Measurements from ENCODE around the gene NQO2.
A peak's percentile ranks its signal among the peaks of the same experiment; 100 is the strongest.
"Not testable (repeated sequence)": the region's sequence is repeated elsewhere in the genome, so short reads cannot be mapped to it uniquely, and the experiment has no call there.

NQO2 gene

DNA sequence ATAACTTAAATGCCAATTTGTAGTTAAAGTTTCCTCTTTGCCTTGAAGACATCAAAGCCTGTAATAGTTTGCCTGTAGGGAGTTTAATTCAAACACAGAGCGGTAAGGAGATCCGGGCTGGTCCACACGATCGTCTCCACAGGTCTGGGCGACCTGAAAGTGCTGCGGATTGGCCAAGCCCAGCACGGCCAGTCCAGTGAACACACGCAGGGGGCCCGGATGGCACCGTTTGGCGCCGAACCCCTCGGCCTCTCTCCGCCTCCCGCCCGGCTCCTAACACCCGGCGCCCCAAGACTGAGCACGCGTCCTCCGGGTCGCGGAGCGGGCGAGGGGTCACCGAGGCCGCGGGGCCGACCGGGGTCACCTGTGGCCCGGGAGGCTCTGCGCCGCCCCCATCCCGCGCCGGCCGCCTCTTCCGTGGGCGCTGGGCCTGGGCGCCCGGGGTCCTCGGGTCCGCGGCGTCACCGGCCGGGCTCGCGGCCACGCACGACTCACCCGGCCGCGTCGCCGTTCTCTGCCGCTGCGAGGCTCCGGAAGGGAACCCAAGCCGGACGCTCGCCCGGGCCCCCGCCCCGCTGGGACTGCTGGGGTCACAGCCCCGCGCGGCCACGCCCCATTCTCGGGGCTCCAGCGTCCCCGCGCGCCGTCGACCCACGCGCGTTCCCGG lies 28.8 kb upstream of the NQO2 start:
- DNase-seq, result peak; percentile 19 to 52

DNA sequence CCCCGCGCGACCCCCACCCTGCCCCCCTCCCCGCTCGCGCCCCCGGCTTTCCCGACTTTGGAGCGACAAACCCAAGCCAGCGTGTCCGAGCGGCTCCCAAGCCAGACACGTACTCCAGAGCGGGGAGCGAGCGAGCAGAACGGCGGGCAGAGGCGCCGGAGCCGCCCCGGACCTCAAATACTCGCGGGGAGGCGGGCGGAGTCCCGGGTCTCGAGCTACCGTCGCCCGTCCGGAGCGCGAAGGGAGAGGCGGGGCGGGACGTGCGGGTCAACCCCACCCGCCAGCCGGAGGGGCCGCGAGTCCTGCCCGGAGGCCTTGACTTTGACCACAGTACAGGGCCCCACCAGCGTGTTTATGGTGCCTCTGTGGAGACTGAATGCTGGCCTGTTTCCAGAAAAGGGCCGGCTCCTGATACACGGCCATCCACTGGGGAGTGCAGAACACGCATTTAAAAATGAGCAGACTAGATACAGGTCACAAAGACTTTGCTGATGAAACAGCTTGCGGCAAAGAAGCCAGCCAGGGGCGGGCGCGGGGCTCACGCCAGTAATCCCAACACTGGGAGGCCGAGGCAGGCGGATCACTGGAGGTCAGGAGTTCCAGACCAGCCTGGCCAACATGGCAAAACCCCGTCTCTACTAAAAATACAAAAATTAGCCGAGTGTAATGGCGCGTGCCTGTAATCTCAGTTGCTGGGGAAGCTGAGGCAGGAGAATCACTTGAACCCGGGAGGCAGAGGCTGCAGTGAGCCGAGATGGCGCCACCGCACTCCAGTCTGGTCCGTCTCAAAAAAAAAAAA lies 28.1 kb upstream of the NQO2 start, which contains the start of gene SERPINB6:
Gene SERPINB6, minus strand, starts transcription at position 148 of the 799 bp plus-strand sequence. CDS start 12,235 bp downstream, outside the sequence.
- DNase-seq, result peak; percentile 28 to 39

DNA sequence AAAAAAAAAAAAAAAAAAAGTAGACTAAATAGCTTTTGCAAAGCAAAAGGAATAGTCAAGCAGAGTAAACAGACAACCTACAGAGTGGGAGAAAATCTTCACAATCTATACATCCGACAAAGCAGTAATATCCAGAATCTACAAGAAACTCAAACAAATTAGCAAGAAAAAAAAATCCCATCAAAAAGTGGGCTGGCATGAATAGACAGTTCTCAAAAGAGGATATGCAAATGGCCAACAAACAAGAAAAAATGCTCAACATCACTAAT lies 27.5 kb upstream of the NQO2 start:
- not testable (repeated sequence) for DNase-seq

- DNase-seq, result not testable (repeated sequence)
Measured at GRCh38 chr6:2972685-2973084, 27.0 kb upstream of the NQO2 start.

GRCh38 chr6:2973180-2973579 lies 26.5 kb upstream of the NQO2 start:
- not testable (repeated sequence) for DNase-seq

DNA sequence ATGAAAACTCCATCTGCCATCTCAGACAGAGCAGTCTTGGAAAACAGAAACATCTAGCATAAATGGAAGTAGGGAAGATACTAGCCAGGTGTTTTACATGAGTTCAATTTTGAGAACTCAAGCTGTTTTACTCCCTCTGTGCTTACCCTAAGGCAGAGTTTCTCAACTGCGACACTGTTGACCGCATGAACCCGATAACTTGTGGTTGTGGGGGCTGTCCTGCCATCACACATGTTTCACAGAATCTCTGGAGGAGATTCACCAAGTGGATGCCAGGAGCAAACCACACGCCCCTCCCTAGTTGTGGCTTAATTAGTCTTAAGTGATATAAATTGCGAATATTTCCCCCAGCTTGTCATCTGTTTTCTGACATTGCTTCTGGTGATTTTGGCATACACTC lies 26.0 kb upstream of the NQO2 start:
- no peak for DNase-seq

DNA sequence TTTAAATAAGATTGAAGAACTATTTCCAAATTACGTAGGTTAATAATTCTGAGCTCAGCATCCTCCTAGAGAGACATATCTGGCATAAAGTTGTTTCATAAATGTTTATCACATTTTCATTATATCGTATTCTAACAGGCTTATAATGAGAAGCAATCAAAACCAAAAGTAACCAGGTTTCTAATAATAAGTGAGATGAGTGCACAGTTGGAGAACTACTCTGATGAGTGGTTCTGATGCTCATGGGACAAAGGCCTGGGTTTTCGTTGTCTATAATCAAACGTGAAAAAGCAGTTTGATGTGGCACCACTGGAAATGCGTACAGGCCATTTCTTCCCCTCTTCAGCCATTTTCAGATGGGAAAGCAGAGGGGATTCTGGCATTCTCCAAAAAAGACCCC lies 23.6 kb upstream of the NQO2 start:
- no peak for DNase-seq

DNA sequence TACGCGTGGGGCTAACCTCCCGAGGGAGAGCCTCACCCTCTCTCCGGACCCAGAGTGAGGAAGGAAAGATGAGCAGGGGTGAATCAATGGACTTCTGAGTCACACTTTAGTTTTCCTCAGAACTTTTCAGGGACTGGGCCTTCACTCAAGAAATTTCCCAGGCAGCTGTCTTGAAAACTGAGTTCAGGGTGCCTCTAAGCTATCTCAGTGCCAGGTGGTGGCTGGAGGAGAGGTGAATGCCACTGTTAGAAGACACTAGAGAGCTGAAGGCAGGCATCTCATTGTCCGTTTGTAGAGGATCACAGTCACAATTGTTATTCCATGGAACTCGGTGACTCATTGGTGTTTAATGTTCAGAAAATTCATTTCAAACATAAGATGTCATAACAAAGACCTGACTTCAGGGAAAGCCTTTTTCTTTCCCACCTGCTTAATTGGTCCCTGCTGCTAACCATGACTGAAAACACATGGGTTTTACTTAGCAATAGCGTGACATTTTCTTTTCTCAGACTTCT lies 23.1 kb upstream of the NQO2 start:
- DNase-seq, result no peak

DNA sequence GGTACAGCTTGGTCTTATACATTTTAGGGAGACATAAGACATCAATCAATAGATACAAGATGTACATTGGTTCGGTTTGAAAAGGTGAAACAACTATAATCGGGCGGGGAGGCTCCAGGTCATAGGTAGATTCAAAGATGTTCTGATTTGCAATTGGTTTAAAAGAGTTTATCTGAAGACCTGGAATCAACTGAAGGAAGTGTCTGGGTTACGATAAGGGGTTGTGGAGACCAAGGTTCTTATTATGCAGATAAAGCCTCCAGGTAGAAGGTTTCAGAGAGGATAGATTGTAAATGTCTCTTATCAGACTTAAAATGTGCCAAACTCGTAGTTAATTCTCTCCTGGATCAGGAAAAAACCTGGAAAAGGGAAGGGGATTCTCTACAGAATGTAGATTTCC lies 22.4 kb upstream of the NQO2 start:
- no peak for DNase-seq

DNA sequence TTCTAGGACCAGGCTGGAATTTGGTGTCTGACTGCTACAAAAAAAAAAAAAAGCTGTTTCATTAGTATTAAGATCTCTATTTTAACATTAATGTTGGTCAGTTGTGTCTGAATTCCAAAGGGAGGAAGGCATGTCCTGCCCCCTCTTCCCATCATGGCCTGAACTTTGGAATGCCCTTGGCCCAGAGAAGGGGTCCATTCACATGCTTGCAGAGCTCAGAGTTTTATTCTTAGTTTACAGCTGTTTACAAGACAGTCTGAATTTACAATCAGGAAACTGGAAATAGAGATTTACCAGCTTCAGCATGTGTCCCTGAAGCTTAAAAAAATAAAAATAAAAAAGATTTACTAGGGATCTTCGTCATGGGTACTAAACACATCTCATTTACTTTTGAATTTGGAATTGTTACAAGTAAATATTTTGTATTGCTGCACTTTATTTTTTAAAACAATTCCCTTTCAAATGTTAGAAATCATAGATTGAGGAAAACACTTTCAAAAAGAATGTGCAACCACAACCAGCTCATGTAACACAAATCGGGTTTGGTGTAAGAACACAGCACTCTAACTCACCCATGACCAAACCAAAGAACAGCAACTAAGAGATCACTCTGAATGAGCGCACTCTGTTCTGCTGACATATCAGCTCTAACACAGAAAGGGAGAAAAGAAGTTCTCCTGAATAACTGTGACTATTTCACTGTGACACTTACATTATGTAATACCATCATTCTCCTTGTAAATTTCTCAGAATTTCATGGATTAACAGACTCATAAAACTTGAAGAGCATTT lies 21.7 kb upstream of the NQO2 start:
- DNase-seq, result no peak

DNA sequence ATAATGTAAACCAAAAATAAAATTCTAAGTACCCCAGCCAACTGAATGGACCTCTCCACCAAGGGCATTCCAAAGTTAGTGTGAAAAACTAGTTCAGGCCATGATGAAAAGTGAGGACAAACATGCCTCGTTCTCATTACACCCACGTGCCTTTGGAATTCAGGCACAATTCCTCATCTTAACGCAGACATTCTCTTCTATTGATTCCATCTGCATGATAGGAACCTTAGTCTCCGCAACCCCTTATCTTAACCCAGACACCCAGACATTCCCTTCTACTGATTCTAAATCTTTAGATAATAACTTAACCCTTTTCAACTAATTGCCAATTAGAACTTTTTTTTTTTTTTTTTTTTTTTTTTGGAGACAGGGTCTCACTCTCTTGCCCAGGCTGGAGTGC lies 20.8 kb upstream of the NQO2 start:
- no peak for DNase-seq

GRCh38 chr6:2979819-2980464 lies 19.8 kb upstream of the NQO2 start:
- no peak for DNase-seq

GRCh38 chr6:2980465-2980855 lies 19.2 kb upstream of the NQO2 start:
- DNase-seq, result no peak

DNA sequence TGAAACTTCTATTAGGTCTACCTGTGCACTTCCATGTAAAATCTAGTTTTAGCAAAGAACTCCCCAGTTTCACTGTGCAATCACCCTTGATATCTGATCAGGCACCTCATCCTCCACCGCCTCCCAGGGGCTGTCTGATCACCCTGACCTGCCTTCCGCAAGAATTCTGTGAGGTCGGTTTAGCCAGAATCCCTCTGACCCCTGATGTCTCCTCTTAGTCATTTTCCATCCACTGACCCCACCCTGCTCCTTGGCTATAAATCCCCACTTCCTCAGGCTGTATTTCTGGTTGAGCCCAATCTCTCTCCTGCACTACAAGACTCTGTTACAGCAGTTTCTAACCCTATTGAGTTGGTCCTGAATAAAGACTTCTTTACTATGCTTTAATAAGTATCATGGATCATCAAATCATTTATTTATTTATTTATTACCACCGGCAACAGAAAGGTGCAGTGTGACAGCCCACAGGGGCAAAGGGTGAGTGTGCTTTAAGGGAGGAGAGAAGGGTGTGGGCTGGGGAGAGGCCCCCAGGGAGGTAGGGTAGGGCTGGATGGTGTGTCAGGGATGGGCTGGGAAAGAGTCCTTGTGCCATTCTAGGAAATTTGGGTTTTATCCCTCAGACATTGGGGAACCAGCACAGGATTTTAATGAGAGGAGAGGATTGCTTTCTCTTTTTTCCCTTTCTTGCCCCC lies 17.1 kb upstream of the NQO2 start:
- no peak for DNase-seq

DNA sequence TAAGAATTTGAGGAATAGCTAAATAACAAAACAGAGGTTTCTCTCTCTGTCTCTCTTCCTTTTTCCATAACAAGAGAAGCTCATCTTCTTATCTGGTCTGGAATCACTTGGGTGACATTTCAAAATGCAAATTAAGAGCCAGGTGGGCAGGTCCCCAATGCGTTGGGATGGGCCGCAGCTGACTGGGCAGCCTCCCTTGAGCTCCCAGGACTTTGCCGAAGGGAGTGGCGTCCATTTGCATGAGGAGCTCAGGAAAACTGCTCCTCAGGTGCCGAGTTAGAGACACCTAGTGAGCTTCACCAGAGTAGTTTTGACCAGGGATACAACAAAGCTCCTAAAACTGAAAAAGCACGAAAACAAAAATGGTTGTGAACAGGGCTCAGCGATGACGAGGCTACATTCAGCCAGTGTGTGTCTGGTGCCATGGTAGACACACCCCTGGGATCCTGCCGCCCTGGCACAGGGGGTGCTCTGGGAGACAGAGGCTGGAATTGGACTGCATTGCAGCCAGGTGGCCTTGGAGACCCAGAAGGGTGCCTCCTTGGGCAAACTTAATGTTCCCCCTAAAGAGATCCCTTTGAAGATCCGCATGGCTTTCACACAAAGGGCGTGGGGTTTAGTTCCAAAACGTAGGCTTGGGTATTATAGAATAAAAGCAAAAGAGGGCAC lies 14.8 kb upstream of the NQO2 start:
- DNase-seq, result no peak

GRCh38 chr6:2986722-2987221 lies 12.9 kb upstream of the NQO2 start:
- no peak for DNase-seq

GRCh38 chr6:2988094-2988425 lies 11.6 kb upstream of the NQO2 start:
- DNase-seq, result no peak

DNA sequence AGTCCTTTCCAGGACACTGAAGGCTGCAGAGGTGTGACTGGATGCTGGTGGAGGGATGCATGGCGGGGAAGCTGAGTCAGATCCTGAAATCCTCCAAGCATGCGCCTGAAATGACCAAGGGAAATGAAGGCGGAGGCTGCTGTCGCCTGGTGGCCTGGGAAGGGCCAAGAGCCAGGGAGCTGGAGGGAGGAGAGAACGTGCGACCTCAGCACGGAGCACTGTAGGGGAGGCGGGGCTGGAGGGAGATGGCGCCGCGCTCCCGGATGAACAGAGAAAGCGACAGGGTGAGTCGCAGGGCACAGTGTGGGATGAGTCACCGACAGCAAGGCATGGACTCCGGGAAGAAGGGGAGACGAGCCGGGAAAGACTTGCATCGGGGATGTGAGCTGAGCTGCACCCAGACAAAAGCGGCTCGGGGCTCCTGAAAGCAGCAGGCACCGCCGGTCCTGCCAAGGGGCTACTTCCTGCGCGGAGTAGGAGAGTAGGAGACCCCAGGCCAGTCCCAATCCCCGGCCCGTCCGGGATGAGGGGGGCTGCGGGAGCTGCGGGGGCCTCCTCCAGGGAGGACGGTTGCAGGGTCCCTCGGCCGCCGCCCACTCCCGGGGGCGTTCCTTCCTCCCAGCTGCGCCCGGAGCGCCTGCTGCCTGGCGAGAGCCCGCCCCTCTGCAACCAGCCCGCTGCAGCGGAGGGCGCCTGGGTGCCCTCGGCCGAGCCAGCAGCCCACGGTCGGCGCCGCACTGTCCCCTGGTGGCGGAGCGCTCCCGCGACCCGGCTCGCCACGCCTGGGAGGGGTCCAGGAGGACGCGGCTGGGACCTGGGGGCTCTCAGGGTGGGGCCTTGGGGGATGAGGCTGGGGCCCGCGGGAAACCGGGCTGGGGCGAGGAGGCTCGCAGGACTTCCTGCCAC lies 11.0 kb upstream of the NQO2 start:
- DNase-seq, result peak; percentile 66 to 74

DNA sequence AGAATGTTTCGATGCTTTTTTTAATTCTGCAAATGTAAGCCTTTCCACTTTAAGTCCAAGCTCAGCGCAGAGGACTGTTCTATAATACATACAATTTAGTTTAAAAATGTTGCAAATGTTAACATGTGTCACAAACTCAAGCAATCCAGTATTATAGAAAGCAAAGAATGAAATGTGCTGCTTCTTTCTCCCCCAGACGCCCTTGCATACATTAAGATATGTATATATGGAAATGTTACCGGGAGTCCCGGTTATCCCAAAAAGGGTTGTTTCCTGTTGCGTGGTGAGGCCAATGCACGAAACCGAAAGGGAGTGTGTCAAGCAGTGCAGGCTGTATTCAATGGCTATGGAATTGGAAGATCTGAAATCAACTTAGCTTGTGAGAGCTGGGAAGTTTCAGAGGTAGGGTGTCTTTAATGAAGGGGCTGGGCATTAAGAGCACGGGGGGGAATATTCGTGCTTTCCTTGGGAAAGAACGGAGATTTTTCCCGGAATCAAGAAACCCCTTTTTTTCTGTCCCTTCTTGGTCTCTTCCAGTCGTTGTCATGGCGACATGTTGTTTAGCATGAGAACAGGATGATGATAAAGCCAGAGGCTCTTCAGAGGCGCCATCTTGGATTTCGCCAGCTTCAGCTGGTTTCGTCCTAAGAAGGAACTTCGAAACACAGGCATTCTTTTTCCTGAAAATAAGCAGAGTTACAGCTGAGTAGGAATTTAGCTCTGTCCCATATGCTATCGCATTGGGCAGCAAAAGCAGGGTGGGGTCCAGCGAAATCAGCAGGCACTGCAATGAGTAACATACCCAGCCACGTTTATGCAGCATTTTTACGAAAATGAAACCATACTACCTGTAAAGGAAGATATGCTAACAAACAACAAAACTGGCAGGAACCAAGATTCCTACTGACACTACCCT lies 10.1 kb upstream of the NQO2 start:
- DNase-seq, result peak; percentile 49 to 71

Measured in stimulated activated CD4-positive, alpha-beta T cell treated with anti-CD3 and anti-CD28 coated beads, Interleukin-4, amount 100 ng/mL, for 4 hours (primary cell).